Type B pancreatic cell (in vitro differentiated cells): ENCODE measurements around the gene PHF21A. TPM values are rescaled to one million over a fixed set of nuclear protein-coding genes. Genes with fewer than 3 reads are reported as not detected.
"Not testable (repeated sequence)": the region's sequence is repeated elsewhere in the genome, so short reads cannot be mapped to it uniquely, and the experiment has no call there.

Experiments used
- DNase-seq: peaks from one replicate; pipeline ENCODE4 v3.0.0; 2021; ENCODE audit warnings: mixed read lengths; ENCODE audit not compliant: unreplicated experiment; ENCODE audit errors: extremely low spot score
- H3K27ac Mint-ChIP-seq: 2 replicates; pipeline ENCODE4 v1.8.0; 2021; ENCODE audit warnings: mild to moderate bottlenecking, mixed read lengths
- H3K27me3 Mint-ChIP-seq: 2 replicates; pipeline ENCODE4 v1.8.0; 2021; ENCODE audit warnings: mixed read lengths
- H3K36me3 Mint-ChIP-seq: 2 replicates; pipeline ENCODE4 v1.8.0; 2021; ENCODE audit warnings: mixed read lengths
- H3K4me1 Mint-ChIP-seq: one replicate; pipeline ENCODE4 v1.8.0; 2021; ENCODE audit warnings: mixed read lengths; ENCODE audit not compliant: unreplicated experiment
- H3K4me3 Mint-ChIP-seq: 2 replicates; pipeline ENCODE4 v1.8.0; 2021; ENCODE audit warnings: mild to moderate bottlenecking, mixed read lengths
- H3K9me3 Mint-ChIP-seq: 2 replicates; pipeline ENCODE4 v1.8.0; 2021; ENCODE audit warnings: mixed read lengths
- total RNA-seq: library from RNA; stranded (reverse); gene quantifications from 2 replicates; pipeline ENCODE4 v1.2.1, GENCODE V29; 2021; ENCODE audit warnings: low replicate concordance
- TF ChIP-seq, protein P1 (sequence below): fragments of 200-600 bp; sonication (generic); conservative IDR thresholded peaks from 2 replicates; pipeline ENCODE4 v1.5.0; 2021; ENCODE audit warnings: antibody characterized with exemption, mild to moderate bottlenecking

PHF21A gene
- total RNA-seq, 1 donor from 2014 or later, result 62.4 TPM

DNA sequence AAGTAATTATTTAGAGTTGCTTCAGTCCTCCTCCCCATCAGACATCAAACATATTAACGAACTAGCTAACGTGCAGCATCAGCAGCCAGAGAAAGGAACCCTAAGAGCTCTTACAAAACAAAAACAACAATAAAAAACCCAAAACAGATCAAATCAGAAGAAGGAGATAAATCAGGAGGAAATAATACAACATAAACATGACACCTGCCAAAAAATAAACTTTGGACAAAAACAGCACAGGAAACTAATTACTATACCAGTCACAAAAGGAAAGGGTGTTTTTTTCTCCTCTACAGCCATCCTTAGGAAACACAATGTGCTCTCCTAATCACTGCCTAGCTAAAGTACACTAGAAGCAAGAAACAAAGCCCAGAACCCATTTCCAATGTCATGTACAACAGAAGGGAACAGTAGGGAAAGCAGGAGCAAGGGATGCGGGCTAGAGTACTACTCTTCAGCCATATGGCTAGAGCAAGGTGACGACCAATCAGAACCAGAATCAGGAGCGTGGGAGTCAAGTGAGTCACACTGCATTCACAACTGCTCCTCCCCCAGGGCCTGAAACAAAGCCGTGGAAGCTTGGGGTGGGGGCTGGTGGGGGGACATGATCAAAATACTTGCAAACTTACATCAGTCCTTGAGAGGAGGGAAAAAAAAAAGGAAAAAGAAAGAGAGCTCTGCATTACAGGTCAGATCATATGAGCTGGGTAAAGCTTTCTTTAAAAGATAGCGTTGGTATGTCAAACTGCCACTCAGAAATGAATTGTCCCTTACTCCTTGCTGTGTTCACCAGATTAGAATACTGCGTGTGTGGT is 138.4 kb downstream of the PHF21A start:
- Mint-ChIP-seq H3K27ac (peak overlapping the region; percentile 45), H3K9me3 (no peaks in the 10 kb centered on the region), H3K4me1 (peaks cover 26% of the 10 kb centered on the region), H3K4me3 (peak overlapping the region; percentile 23), H3K27me3 (no peaks in the 10 kb centered on the region), H3K36me3 (peaks cover 14% of the 10 kb centered on the region)
- DNase-seq, result no peak
- TF ChIP-seq, protein P1, sequence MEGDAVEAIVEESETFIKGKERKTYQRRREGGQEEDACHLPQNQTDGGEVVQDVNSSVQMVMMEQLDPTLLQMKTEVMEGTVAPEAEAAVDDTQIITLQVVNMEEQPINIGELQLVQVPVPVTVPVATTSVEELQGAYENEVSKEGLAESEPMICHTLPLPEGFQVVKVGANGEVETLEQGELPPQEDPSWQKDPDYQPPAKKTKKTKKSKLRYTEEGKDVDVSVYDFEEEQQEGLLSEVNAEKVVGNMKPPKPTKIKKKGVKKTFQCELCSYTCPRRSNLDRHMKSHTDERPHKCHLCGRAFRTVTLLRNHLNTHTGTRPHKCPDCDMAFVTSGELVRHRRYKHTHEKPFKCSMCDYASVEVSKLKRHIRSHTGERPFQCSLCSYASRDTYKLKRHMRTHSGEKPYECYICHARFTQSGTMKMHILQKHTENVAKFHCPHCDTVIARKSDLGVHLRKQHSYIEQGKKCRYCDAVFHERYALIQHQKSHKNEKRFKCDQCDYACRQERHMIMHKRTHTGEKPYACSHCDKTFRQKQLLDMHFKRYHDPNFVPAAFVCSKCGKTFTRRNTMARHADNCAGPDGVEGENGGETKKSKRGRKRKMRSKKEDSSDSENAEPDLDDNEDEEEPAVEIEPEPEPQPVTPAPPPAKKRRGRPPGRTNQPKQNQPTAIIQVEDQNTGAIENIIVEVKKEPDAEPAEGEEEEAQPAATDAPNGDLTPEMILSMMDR, result no peak

DNA sequence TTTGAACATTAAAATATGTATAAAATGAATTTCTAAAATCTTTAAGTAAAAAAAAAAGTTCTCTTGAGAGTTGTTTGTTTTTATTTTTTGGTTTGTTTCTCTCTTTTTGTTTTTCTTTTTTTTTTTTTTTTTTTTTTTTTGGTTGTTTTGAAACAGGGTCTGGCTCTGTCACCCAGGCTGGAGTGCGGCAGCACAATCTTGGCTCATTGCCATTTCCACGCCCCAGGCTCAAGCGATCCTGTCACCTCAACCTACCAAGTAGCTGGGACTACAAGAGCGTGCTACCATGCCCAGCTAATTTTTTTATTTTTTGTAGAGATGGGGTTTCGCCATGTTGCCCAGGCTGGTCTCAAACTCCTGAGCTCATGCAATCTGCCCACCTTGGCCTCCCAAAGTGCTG is 139.4 kb downstream of the PHF21A start:
- peaks cover 26% of the 10 kb centered on the region for H3K4me1 Mint-ChIP-seq

DNA sequence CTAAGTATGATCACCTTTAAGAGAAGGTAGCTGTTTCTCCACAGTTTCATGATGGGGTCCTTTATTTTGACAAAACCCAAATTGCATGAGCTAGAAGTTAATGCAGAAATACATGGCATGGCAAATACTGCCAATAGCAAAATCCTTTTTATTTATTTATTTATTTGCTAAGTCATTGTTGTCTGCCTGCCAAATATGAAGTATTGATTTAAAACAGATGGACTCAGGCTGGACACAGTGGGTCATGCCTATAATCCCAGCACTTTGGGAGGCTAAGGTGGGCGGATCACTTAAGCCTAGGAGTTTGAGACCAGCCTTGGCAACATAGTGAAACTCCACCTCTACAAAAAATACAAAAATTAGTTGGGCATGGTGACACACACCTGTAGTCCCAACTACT is 146.4 kb downstream of the PHF21A start:
- Mint-ChIP-seq H3K36me3 (peaks cover 16% of the 10 kb centered on the region), H3K9me3 (no peaks in the 10 kb centered on the region), H3K27me3 (no peaks in the 10 kb centered on the region), H3K4me3 (no peak overlapping the region), H3K4me1 (no peaks in the 10 kb centered on the region), H3K27ac (no peak overlapping the region)
- no peak for DNase-seq
- TF ChIP-seq, protein P1, result no peak

More for the DNA sequence above, 139.4 kb downstream of the PHF21A start:
- not testable (repeated sequence) for H3K27me3 Mint-ChIP-seq, H3K4me3 Mint-ChIP-seq, H3K9me3 Mint-ChIP-seq, H3K27ac Mint-ChIP-seq, DNase-seq
- H3K36me3 Mint-ChIP-seq, result peaks cover 18% of the 10 kb centered on the region

DNA sequence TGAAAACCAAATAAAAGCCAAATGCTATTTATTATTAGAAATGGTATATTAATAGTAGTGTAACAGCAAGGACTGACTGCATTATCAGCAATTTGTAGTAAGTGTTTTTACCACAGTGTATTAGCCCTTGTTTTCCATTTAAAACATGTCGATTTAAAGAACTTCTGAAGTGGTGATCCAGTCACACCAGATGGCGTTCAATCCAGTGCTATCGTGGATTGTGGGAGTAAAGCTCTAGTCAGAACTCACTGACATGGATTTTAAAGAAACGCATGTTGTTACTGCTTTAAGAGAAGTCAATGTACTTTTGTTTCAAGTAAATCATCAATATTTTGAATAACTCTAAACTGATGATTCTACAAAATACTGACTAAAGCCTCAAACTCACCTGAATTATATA is 147.7 kb downstream of the PHF21A start:
- no peaks in the 10 kb centered on the region for H3K9me3 Mint-ChIP-seq
- TF ChIP-seq, protein P1, result no peak
- H3K27ac Mint-ChIP-seq, result no peak overlapping the region
- H3K36me3 Mint-ChIP-seq, result peaks cover 13% of the 10 kb centered on the region
- DNase-seq, result no peak
- no peaks in the 10 kb centered on the region for H3K4me1 Mint-ChIP-seq
- H3K4me3 Mint-ChIP-seq, result no peak overlapping the region
- H3K27me3 Mint-ChIP-seq, result no peaks in the 10 kb centered on the region

DNA sequence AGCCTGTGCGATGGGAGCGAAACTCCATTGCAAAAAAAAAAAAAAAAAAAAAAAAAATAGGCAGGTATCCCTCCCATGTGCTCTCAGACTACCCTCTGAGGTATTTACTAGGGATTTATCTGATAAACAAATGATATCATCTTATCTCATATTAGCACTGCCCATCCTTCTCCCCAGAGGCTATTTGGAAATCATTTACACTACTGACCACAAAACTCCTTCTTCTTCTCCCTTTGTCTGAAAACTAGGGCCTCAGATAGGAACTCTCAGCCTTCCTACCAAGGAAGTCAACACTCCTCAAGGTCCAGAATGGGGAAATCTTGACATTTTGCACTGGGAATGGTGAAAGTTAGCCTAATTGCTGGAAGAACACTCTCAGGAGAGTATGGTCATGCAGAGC is 152.4 kb downstream of the PHF21A start:
- Mint-ChIP-seq H3K27ac (peak overlapping the region; percentile 28), H3K27me3 (no peaks in the 10 kb centered on the region), H3K9me3 (no peaks in the 10 kb centered on the region), H3K36me3 (peaks cover 9% of the 10 kb centered on the region), H3K4me1 (no peaks in the 10 kb centered on the region), H3K4me3 (no peak overlapping the region)
- TF ChIP-seq, protein P1, result no peak
- DNase-seq, result no peak

DNA sequence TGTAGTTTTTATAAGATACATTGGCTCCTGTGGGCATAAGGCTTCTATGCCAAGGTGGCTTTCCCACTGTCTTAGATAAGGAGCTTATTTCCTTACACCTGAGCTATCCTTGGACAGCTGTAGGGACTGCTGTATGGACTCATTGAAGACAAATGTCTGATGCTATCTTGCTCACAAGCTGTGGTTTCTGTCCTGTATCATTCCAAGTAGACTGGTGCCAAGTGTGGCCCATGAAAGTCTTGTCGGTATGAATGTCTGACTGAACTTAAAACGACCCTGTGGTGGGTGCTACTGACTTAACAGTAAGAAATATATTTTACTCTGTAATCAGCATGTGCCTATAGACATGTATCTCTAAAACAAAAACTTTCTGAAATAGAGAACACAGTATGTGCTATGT is 153.7 kb downstream of the PHF21A start:
- DNase-seq, result no peak
- H3K4me3 Mint-ChIP-seq, result no peak overlapping the region
- no peaks in the 10 kb centered on the region for H3K27me3 Mint-ChIP-seq
- no peaks in the 10 kb centered on the region for H3K4me1 Mint-ChIP-seq
- H3K36me3 Mint-ChIP-seq, result peaks cover 9% of the 10 kb centered on the region
- TF ChIP-seq, protein P1, result no peak
- H3K9me3 Mint-ChIP-seq, result no peaks in the 10 kb centered on the region
- H3K27ac Mint-ChIP-seq, result no peak overlapping the region
